Erythroblast (primary cell): ENCODE results near the gene POM121C.
"Not testable (repeated sequence)": the region's sequence is repeated elsewhere in the genome, so short reads cannot be mapped to it uniquely, and the experiment has no call there.

Experiments
- GATA1 ChIP-seq: IDR thresholded peaks from 2 replicates; pipeline ENCODE4 v1.6.1; 2011; ENCODE audit warnings: low read depth, mild to moderate bottlenecking, control low read depth, low read length, moderate library complexity
- POLR2A ChIP-seq: IDR thresholded peaks from 2 replicates; pipeline ENCODE4 v1.6.1; 2011; ENCODE audit warnings: mild to moderate bottlenecking, low read length

DNA sequence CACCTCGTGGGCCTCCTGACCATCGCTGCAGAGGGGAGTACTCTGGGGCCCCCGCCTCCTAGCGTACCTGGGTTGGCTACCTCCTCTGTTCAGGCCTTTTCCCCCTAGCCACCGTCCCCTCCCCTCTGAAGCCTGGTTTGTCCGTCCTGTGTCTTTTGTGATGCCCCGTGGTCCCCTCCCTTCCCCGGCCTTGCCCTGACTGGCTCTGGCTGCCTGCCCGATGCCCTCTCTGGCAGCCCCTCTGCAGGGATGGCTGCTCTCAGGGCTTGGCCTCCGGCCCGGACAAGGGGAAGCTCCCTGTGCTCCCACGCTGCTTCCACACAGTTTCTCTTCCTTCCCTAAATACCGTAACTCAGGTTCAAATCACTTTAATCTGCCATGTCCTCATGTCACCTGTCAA is 66.4 kb downstream of the POM121C start:
- TF ChIP-seq POLR2A, GATA1: not testable (repeated sequence)
